HEK293 (cell line): ENCODE results near the gene SMIM27.
A peak's percentile ranks its signal among the peaks of the same experiment; 100 is the strongest.

ENCODE experiments used
- CTCF ChIA-PET: fragments of 350-600 bp; formaldehyde crosslinking; extraction: SDS; loops from one replicate; lab custom pipeline; 2021; ENCODE audit warnings: antibody characterized with exemption; lab: Yijun Ruan, JAX
- POLR2A ChIA-PET: fragments of 300-600 bp; formaldehyde crosslinking; extraction: SDS; loops from one replicate; lab custom pipeline; 2020; ENCODE audit warnings: antibody characterized with exemption, inconsistent platforms; lab: Yijun Ruan, JAX
- H3K27ac ChIP-seq: fragments of 200-500 bp; sonication (Bioruptor generic); 2 replicates; pipeline ENCODE4 v1.5.1; 2014; ENCODE audit warnings: low read depth, low read length, control low read depth, inconsistent platforms; ENCODE audit errors: extremely low read depth
- H3K36me3 ChIP-seq, 2 experiments: fragments of 200-500 bp in 1 of 2; sonication (Bioruptor generic) in 1 of 2; 1 replicate in 1 of 2; 2 replicates in 1 of 2; pipeline ENCODE4 v1.5.1; 2014 to 2017; ENCODE audit warnings: inconsistent platforms in 2 of 2, low read length in 2 of 2; ENCODE audit not compliant: control insufficient read depth in 2 of 2, insufficient read depth in 1 of 2
- H3K4me1 ChIP-seq: fragments of 200-500 bp; sonication (Bioruptor generic); 2 replicates; pipeline ENCODE4 v1.5.1; 2014; ENCODE audit warnings: mild to moderate bottlenecking, low read length, inconsistent platforms; ENCODE audit not compliant: control insufficient read depth, insufficient read depth
- H3K4me3 ChIP-seq: 2 replicates; pipeline ENCODE4 v1.5.1; 2011; ENCODE audit warnings: low read depth, mild to moderate bottlenecking, control low read depth, low read length, moderate library complexity
- H3K9me3 ChIP-seq: fragments of 200-500 bp; sonication (Bioruptor generic); 2 replicates; pipeline ENCODE4 v1.5.1; 2014; ENCODE audit warnings: low read depth, low read length, inconsistent platforms; ENCODE audit not compliant: control insufficient read depth, insufficient read depth
- KLF7 ChIP-seq: fragments of 450-650 bp; formaldehyde crosslinking; IDR thresholded peaks from 2 replicates; pipeline ENCODE4 v1.5.1; 2016; ENCODE audit warnings: missing biosample characterization, missing genetic modification characterization, borderline replicate concordance
- MZF1 ChIP-seq: fragments of 450-650 bp; formaldehyde crosslinking; IDR thresholded peaks from 2 replicates; pipeline ENCODE4 v1.5.1; 2017; ENCODE audit warnings: missing biosample characterization, missing genetic modification characterization, borderline replicate concordance
- SETDB1 ChIP-seq: IDR thresholded peaks from one replicate; pipeline ENCODE4 v1.6.1; 2017; ENCODE audit warnings: mild to moderate bottlenecking, low read length, moderate library complexity, mixed read lengths; ENCODE audit not compliant: insufficient read length
- SP3 ChIP-seq: fragments of 450-650 bp; formaldehyde crosslinking; IDR thresholded peaks from 2 replicates; pipeline ENCODE4 v1.5.1; 2016; ENCODE audit warnings: missing biosample characterization, missing genetic modification characterization
- TRIM28 ChIP-seq: IDR thresholded peaks from 2 replicates; pipeline ENCODE4 v1.6.1; 2011; ENCODE audit warnings: low read length, control low read depth, borderline replicate concordance
- ZEB2 ChIP-seq: fragments of 450-650 bp; formaldehyde crosslinking; IDR thresholded peaks from 2 replicates; pipeline ENCODE4 v1.5.1; 2016; ENCODE audit warnings: missing biosample characterization, missing genetic modification characterization
- ZFHX2 ChIP-seq: fragments of 450-650 bp; formaldehyde crosslinking; conservative IDR thresholded peaks from 2 replicates; pipeline ENCODE4 v1.5.1; 2016; ENCODE audit warnings: missing biosample characterization, missing genetic modification characterization
- ZNF132 ChIP-seq: fragments of 450-650 bp; formaldehyde crosslinking; IDR thresholded peaks from 2 replicates; pipeline ENCODE4 v1.5.1; 2017; ENCODE audit warnings: missing biosample characterization, missing genetic modification characterization, borderline replicate concordance
- ZNF157 ChIP-seq: fragments of 450-650 bp; formaldehyde crosslinking; IDR thresholded peaks from 2 replicates; pipeline ENCODE4 v1.5.1; 2016; ENCODE audit warnings: missing biosample characterization, missing genetic modification characterization
- ZNF248 ChIP-seq: fragments of 450-650 bp; formaldehyde crosslinking; IDR thresholded peaks from 2 replicates; pipeline ENCODE4 v1.5.1; 2017; ENCODE audit warnings: missing biosample characterization, missing genetic modification characterization
- ZNF274 ChIP-seq, 2 experiments: fragments of 200-500 bp in 1 of 2; fragments of 450-650 bp in 1 of 2; sonication (Bioruptor generic) in 1 of 2; formaldehyde crosslinking in 1 of 2; IDR thresholded peaks; 2 replicates each; pipeline versions ENCODE4 v1.5.1 to v1.6.1; 2014 to 2016; ENCODE audit warnings: borderline replicate concordance in 1 of 2, inconsistent platforms in 1 of 2, low read length in 1 of 2, missing biosample characterization in 1 of 2, missing genetic modification characterization in 1 of 2
- ZNF341 ChIP-seq: fragments of 450-650 bp; formaldehyde crosslinking; IDR thresholded peaks from 2 replicates; pipeline ENCODE4; 2016; ENCODE audit warnings: low read depth, missing biosample characterization, missing genetic modification characterization
- ZNF423 ChIP-seq: fragments of 450-650 bp; formaldehyde crosslinking; IDR thresholded peaks from 2 replicates; pipeline ENCODE4 v1.5.1; 2016; ENCODE audit warnings: missing biosample characterization, missing genetic modification characterization
- ZNF571 ChIP-seq: fragments of 450-650 bp; formaldehyde crosslinking; IDR thresholded peaks from 2 replicates; pipeline ENCODE4 v1.5.0; 2017; ENCODE audit warnings: missing biosample characterization, missing genetic modification characterization
- ZNF585B ChIP-seq: fragments of 450-650 bp; formaldehyde crosslinking; IDR thresholded peaks from 2 replicates; pipeline ENCODE4 v1.5.1; 2016; ENCODE audit warnings: missing biosample characterization, missing genetic modification characterization
- ZNF596 ChIP-seq: fragments of 450-650 bp; IDR thresholded peaks from 2 replicates; pipeline ENCODE4 v1.5.0; 2018; ENCODE audit warnings: missing biosample characterization, mild to moderate bottlenecking, missing genetic modification characterization, moderate library complexity
- ZNF660 ChIP-seq: fragments of 450-650 bp; IDR thresholded peaks from 2 replicates; pipeline ENCODE4 v1.5.1; 2018; ENCODE audit warnings: missing biosample characterization, mild to moderate bottlenecking, missing genetic modification characterization
- ZNF76 ChIP-seq: fragments of 450-650 bp; formaldehyde crosslinking; IDR thresholded peaks from 2 replicates; pipeline ENCODE4; 2016; ENCODE audit warnings: low read depth, missing biosample characterization, missing genetic modification characterization, borderline replicate concordance
- ZNF777 ChIP-seq: fragments of 450-650 bp; formaldehyde crosslinking; IDR thresholded peaks from 2 replicates; pipeline ENCODE4 v1.5.1; 2017; ENCODE audit warnings: missing biosample characterization, missing genetic modification characterization, borderline replicate concordance
- ZNF843 ChIP-seq: fragments of 450-650 bp; formaldehyde crosslinking; IDR thresholded peaks from 2 replicates; pipeline ENCODE4 v1.5.1; 2016; ENCODE audit warnings: missing biosample characterization, missing genetic modification characterization
- ZSCAN30 ChIP-seq: fragments of 450-650 bp; IDR thresholded peaks from 2 replicates; pipeline ENCODE4 v1.5.1; 2018; ENCODE audit warnings: missing biosample characterization, mild to moderate bottlenecking, missing genetic modification characterization, moderate library complexity
- TF ChIP-seq, protein P1 (sequence below): fragments of 450-650 bp; formaldehyde crosslinking; IDR thresholded peaks from 2 replicates; pipeline ENCODE4 v1.5.1; 2016; ENCODE audit warnings: missing biosample characterization, missing genetic modification characterization, low read depth
- TF ChIP-seq, protein P2 (sequence below): fragments of 450-650 bp; formaldehyde crosslinking; IDR thresholded peaks from 2 replicates; pipeline ENCODE4 v1.5.1; 2017; ENCODE audit warnings: missing biosample characterization, mild to moderate bottlenecking, missing genetic modification characterization, moderate library complexity
- TF ChIP-seq, protein P3 (sequence below): fragments of 450-650 bp; formaldehyde crosslinking; IDR thresholded peaks from 2 replicates; pipeline ENCODE4 v1.5.1; 2017; ENCODE audit warnings: missing biosample characterization, missing genetic modification characterization
- TF ChIP-seq, protein P4 (sequence below): fragments of 450-650 bp; formaldehyde crosslinking; IDR thresholded peaks from 2 replicates; pipeline ENCODE4 v1.5.1; 2016; ENCODE audit warnings: missing biosample characterization, missing genetic modification characterization

Gene SMIM27

DNA sequence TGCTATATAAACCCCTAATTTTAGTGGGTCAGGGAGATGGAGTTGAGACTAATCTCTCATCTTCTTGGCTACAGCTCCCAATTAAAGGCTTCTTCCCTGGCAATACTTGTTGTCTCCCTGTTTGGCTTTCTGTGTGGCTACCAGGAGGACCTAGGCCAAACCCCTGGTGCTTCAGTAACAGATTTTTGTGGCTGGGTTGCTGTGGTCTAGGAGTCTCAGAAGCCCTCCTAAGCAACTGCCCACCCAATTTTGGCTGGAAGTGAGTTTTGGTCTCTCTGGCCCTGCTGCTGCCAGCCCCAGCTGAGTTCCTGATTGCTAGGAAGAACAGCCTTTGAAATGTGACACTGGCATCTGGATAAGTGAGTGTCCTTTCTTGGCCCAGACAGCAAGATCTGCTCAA, 35.9 kb upstream of the SMIM27 start:
- Histone ChIP-seq H3K36me3 (no peaks in the 10 kb centered on the region), H3K4me1 (no peaks in the 10 kb centered on the region), H3K4me3 (no peak overlapping the region), H3K27ac (no peak overlapping the region), H3K9me3 (no peaks in the 10 kb centered on the region)
- ChIA-PET CTCF (interaction anchor here (0.6 kb wide), 1 partner anchor 46 kb away, joined by 3 read pairs; no protein-coding TSS in a partner anchor), POLR2A (no interaction called here)
- TF ChIP-seq ZEB2 (tag by site-specific recombination) = no peak
- no peak for TF ChIP-seq ZNF341 (tag by site-specific recombination)
- no peak for TF ChIP-seq ZNF585B
- no peak for TF ChIP-seq ZNF423
- no peak for TF ChIP-seq ZNF76 (tag by site-specific recombination)
- TF ChIP-seq, protein P1, sequence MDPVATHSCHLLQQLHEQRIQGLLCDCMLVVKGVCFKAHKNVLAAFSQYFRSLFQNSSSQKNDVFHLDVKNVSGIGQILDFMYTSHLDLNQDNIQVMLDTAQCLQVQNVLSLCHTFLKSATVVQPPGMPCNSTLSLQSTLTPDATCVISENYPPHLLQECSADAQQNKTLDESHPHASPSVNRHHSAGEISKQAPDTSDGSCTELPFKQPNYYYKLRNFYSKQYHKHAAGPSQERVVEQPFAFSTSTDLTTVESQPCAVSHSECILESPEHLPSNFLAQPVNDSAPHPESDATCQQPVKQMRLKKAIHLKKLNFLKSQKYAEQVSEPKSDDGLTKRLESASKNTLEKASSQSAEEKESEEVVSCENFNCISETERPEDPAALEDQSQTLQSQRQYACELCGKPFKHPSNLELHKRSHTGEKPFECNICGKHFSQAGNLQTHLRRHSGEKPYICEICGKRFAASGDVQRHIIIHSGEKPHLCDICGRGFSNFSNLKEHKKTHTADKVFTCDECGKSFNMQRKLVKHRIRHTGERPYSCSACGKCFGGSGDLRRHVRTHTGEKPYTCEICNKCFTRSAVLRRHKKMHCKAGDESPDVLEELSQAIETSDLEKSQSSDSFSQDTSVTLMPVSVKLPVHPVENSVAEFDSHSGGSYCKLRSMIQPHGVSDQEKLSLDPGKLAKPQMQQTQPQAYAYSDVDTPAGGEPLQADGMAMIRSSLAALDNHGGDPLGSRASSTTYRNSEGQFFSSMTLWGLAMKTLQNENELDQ (tag by site-specific recombination) = no peak
- no peak for TF ChIP-seq ZNF660 (tag by site-specific recombination)
- TF ChIP-seq ZNF596 (tag by site-specific recombination) = no peak
- TF ChIP-seq, protein P2, sequence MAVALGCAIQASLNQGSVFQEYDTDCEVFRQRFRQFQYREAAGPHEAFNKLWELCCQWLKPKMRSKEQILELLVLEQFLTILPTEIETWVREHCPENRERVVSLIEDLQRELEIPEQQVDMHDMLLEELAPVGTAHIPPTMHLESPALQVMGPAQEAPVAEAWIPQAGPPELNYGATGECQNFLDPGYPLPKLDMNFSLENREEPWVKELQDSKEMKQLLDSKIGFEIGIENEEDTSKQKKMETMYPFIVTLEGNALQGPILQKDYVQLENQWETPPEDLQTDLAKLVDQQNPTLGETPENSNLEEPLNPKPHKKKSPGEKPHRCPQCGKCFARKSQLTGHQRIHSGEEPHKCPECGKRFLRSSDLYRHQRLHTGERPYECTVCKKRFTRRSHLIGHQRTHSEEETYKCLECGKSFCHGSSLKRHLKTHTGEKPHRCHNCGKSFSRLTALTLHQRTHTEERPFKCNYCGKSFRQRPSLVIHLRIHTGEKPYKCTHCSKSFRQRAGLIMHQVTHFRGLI (tag by site-specific recombination) = no peak
- TF ChIP-seq ZNF843 (tag by site-specific recombination) = no peak
- TF ChIP-seq, protein P3, sequence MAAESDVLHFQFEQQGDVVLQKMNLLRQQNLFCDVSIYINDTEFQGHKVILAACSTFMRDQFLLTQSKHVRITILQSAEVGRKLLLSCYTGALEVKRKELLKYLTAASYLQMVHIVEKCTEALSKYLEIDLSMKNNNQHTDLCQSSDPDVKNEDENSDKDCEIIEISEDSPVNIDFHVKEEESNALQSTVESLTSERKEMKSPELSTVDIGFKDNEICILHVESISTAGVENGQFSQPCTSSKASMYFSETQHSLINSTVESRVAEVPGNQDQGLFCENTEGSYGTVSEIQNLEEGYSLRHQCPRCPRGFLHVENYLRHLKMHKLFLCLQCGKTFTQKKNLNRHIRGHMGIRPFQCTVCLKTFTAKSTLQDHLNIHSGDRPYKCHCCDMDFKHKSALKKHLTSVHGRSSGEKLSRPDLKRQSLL (tag by site-specific recombination) = no peak
- no peak for TF ChIP-seq SP3 (tag by site-specific recombination)
- TF ChIP-seq ZNF571 (tag by site-specific recombination) = no peak

DNA sequence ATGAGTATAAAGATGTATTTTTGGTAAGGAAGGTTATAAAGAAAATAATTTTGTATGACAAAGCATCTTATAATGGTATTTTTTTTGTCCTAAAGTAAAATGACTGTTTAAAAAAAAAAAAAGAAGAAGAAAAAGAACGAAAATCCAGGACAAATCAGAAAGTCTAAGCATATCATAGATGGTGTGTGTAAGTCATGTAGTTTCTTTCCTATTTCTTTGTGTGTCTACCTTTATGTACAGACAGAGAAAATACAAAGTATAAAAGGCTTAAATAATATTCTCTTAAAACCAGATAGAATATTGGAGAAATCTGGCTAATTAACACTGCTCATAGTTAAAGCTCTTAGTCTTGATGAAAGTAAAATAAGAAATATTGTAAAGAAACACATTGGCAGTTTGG, 33.9 kb upstream of the SMIM27 start:
- no peak overlapping the region for H3K4me3 ChIP-seq
- TF ChIP-seq ZNF274 (IDR thresholded peaks at IDR 0.05; ENCODE audit: low read length) (no peak), ZNF274 (tag by site-specific recombination; IDR thresholded peaks at IDR 0.05; ENCODE audit: borderline replicate concordance) (no peak), ZNF157 (tag by site-specific recombination) (no peak), ZSCAN30 (tag by site-specific recombination) (no peak), TRIM28 (peak; percentile 77; the same call in 1 of the 2 replicates), MZF1 (no peak), ZNF777 (tag by site-specific recombination) (no peak), SETDB1 (peak; percentile 97), ZNF248 (tag by site-specific recombination) (no peak), KLF7 (tag by site-specific recombination) (no peak), ZNF132 (tag by site-specific recombination) (no peak), ZFHX2 (tag by site-specific recombination) (no peak)
- TF ChIP-seq, protein P4, sequence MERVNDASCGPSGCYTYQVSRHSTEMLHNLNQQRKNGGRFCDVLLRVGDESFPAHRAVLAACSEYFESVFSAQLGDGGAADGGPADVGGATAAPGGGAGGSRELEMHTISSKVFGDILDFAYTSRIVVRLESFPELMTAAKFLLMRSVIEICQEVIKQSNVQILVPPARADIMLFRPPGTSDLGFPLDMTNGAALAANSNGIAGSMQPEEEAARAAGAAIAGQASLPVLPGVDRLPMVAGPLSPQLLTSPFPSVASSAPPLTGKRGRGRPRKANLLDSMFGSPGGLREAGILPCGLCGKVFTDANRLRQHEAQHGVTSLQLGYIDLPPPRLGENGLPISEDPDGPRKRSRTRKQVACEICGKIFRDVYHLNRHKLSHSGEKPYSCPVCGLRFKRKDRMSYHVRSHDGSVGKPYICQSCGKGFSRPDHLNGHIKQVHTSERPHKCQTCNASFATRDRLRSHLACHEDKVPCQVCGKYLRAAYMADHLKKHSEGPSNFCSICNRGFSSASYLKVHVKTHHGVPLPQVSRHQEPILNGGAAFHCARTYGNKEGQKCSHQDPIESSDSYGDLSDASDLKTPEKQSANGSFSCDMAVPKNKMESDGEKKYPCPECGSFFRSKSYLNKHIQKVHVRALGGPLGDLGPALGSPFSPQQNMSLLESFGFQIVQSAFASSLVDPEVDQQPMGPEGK (tag by site-specific recombination) = no peak
- TF ChIP-seq, protein P2 (tag by site-specific recombination) = no peak
- no peaks in the 10 kb centered on the region for H3K36me3 ChIP-seq
- POLR2A ChIA-PET = no interaction called here
- no peak overlapping the region for H3K27ac ChIP-seq
- no peaks in the 10 kb centered on the region for H3K9me3 ChIP-seq
- no peaks in the 10 kb centered on the region for H3K4me1 ChIP-seq
- CTCF ChIA-PET = no interaction called here
